ENCODE measurements around the gene FANCG. TPM values are rescaled to one million over a fixed set of nuclear protein-coding genes. Genes with fewer than 3 reads are reported as not detected.

FANCG gene
- total RNA-seq, 4 donors from 2014 or later, result 5.5 to 13.0 (median 12.0) TPM

- no peak for TF ChIP-seq CTCF (IDR thresholded peaks at IDR 0.05; ENCODE audit: low read depth)
Observed at GRCh38 chr9:35027374-35027773, 52.4 kb downstream of the FANCG start.

- no peak for TF ChIP-seq CTCF (IDR thresholded peaks at IDR 0.05; ENCODE audit: low read depth)
Observed at GRCh38 chr9:35026671-35027070, 53.1 kb downstream of the FANCG start.

Small RNA genes lying within 50 kb of the gene (small RNA-seq; reads per million reads assigned to genes)
- gene RN7SL338P, result not detected

Other genes with a start within 250 kb of the FANCG start
- 1 to 10 TPM in 2 of 4 donors, under 1 TPM in 1, not detected in 1; 0.34 to 2.3 (median 1.3) TPM for gene PHF24, start 121.7 kb downstream of the FANCG start, total RNA-seq
- 1 to 10 TPM; 4.0 to 6.5 (median 4.6) TPM for gene DNAJB5, start 90.2 kb downstream of the FANCG start, total RNA-seq
- gene VCP, start 7.3 kb downstream of the FANCG start, total RNA-seq, result 100 to 1,000 TPM; 123 to 199 (median 153) TPM
- 10 to 100 TPM in 3 of 4 donors, 1 to 10 TPM in 1; 6.5 to 17.9 (median 11.7) TPM for gene PIGO, start 16.6 kb upstream of the FANCG start, total RNA-seq
- 10 to 100 TPM; 62.7 to 81.2 (median 68.1) TPM for gene STOML2, start 23.2 kb upstream of the FANCG start, total RNA-seq
- 10 to 100 TPM in 3 of 4 donors, 1 to 10 TPM in 1; 7.7 to 23.7 (median 20.4) TPM for gene ATOSB, start 35.9 kb upstream of the FANCG start, total RNA-seq
- gene UNC13B, start 82.1 kb upstream of the FANCG start, total RNA-seq, result 10 to 100 TPM; 17.5 to 31.6 (median 28.9) TPM

Measured in subcutaneous adipose tissue (tissue), 4 donors.